HG03558 (cell line): ENCODE data around the gene FAM117B.
A peak's percentile ranks its signal among the peaks of the same experiment; 100 is the strongest.

Experiments
- ATAC-seq: cut with Tn5 transposase; IDR thresholded peaks from one replicate; pipeline ENCODE4 v1.9.1; 2021; ENCODE audit warnings: moderate number of reproducible peaks; ENCODE audit not compliant: unreplicated experiment; ENCODE audit errors: extremely low read depth

The FAM117B gene

DNA sequence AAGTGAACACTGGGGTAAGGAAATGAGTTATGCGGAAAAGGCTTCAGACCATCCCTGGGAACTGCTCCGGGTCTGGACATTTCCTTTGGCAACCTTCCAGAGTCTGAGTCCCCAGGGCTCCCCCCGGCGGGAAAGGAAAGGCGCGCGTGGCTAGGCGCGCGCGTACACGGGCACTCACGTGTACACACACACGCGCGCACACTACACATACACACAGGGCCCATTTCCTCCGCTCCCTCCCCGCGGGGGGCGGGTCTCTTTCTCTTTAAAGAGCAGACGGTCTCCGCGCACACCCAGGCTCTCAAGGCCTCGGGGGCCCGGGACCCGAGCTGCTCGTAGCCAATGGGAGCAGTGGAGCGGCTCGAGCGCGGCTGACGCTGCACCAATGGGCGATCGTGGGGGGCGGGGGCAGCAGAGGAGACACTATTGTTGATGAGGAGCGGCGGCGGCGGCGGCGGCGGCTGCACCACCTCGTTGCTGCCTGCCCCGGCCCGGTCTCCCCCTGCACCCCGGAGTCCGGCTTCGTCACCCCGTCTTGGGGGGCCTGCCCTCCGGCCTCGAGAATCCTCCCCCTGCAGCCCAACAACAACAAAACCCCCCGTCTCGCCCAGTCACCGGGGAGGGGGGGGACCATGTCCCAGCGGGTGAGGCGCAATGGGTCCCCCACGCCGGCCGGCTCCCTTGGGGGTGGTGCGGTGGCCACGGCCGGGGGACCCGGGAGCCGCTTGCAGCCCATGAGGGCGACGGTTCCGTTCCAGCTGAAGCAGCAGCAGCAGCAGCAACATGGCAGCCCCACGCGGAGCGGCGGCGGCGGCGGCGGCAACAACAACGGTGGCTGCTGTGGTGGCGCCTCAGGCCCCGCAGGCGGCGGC, at the start of gene FAM117B:
Gene FAM117B, plus strand, starts transcription at position 414 of the 872 bp plus-strand sequence. Its CDS starts 219 bp downstream, at position 633.
- ATAC-seq = peak; percentile 73

DNA sequence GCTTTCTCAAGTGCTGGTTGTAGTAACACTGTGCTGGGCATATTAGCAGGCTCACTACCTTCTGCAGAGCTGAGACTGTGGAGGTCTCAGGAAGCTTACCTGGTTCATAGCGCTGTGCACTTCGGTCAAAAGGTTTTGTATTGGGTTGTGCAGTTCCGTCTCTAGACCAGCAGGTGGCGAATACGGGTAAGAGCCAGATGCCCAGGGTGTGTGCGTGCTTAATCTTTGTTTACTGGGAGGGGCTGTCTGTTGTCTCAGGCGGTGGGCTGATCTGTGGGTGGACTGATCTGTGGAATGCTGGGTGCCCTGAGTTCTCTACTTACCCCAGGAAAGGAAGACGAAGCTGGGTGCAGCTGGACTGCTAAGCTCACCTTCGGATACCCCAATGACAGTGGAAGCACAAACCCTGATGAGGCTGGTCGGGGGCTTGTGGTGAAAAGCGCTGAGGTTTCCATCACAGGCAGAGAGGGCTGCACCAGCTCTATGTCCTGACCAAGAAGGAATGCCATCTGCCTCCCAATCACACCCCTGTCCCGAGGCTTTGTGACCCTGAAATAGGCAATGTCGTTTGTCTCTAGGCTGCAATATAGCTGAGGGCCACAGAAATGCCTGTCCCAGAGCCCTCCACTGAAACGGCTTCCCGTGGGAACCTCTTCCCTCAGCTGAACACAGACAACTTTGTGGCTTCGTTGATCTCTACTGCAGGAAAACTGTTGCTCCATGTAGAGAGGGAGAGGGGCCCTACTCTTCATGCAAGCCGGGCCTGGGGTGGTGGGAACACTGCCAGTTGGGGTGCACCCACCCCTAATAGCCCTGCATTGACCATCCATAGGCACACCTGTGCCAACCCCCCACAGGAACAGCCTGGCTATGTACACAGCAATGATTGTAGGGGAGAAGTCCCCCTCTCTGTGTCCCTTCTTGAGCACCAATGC, 45.9 kb upstream of the FAM117B start:
- ATAC-seq = no peak

DNA sequence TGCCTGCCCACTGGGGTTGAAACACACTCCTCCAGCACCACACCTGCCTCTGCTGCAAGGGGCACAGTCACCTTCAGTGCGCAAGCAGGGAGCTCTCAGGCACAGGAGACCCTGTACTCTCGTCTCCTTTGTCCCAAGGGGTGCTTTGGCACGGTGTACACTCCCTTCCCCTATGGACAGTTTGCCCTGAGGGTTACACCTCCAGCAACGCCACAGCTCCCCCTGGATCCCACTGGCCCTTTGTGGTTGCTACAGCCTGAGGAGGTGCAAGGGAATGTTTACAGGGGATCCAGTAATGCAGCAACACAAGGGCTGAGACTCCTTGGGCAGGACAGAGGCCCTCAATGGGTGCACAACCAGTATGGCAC, 45.2 kb upstream of the FAM117B start:
- ATAC-seq = no peak

DNA sequence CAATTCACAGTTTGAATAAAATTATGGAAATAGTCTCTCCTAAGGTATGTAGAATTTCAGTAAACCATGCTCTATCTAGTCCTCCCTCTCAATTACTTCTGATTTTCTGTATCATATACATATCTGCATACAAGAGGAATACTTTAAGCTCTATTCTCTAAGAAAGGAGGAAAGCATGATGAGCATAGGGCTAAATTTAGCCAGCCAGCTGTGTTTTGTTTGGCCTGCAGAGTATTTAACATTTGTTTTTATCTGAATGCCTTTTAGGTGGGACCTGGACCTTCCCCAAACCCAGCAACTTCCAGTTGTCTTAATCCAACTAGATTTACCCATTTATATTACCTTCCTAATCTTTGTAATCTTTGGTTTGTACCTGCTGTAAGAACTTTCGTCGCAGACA, 42.2 kb upstream of the FAM117B start:
- no peak for ATAC-seq

DNA sequence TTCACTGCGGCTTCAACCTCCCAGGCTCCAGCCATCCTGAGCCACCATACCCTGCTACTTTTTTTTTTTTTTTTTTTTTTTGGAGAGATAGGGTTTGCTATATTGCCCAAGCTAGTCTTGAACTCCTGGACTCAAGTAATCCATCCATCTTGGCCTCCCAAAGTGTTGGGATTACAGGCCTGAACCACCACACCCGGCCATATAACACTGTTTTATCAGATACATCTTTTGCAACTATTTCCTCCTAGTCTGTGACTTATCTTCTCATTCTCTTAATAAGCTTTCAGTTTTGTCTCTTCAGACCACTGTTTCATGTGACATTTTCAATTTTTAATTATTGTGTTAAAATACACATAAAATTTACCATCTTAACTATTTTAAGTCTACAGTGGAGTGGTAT, 35.7 kb upstream of the FAM117B start:
- no peak for ATAC-seq

DNA sequence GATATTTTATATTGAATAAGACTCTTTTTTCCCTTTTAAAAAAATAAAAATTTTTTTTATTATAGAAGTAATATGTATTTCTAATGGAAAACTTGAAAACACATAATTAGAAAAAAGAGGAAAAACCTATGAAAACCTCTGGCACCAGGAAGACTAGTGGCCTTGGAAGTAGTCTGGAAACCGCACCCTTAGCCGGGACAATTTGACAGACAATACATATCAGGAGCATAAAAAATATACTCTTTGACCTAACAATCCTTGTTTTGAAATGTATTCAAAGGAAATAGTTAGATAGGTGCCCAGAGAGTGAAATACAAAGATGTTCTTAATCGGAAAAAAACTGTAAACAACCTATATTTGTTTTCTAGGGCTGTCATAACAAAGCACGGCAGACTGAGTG, 34.9 kb upstream of the FAM117B start:
- ATAC-seq = no peak

DNA sequence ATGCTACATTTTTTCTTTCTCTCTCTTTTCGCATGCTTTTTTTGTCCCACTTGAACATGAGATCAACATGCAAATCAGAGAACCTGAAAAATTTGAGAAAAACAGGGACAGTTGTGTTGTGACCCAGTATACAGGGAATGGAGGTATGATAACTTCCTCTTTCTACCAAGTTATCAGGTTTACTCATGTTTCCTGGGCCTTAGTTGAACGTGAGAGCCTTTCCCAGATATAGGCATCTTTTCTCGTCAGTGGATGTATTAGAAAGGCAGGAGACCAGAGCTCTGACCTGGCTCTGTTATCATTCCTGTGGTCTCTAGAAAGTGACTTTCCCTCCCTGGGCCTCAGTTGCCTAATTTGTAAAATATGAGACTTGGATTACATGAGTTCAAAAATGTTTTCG, 30.1 kb upstream of the FAM117B start:
- ATAC-seq = no peak

DNA sequence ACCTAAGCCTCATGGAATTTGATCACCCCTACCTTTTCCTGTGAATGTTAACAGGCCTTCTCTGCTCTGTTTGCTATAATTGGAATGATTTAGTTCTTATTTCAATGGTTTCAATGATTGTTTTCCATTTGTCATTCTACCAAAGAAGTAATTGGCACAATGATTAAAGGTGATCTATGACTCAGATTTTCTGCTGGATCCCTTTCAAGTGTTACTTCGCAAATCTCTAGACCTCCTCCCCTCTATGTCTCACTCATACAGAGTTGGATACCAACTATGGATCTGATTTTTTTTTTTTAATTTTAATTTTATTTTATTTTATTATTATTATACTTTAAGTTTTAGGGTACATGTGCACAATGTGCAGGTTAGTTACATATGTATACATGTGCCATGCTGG, 29.6 kb upstream of the FAM117B start:
- ATAC-seq = no peak

DNA sequence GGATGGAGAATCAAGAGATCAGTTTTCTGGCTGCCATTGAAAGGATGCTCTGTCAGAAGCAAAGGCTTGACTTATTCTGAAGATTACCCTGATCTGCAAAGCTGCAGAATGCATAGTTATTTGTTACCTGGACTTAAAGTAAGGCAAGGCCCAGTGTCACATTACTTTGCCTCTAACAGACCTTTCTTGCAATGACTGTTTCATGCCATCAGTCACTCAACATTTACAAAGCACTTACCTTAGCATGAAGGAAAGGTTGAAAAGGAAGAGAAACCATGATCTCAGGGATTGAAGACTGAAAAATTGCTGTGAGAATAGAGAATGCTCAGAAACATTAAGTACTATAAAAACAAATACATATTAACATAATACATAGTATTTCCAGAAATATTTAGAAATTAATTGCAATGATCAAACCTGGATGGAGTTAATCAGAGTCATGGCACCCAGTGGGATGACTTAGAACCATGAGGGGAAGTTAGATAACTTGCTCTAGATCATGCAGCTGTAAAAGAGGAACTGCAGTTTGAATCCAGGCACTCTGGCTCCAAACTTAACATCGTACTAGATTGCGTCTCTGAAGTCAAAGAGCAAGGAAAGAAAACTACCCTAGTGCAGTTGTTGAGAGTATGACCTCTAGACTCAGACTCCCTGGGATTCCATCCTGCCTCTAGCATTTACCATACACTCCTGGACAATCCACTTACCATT, 26.5 kb upstream of the FAM117B start:
- no peak for ATAC-seq

DNA sequence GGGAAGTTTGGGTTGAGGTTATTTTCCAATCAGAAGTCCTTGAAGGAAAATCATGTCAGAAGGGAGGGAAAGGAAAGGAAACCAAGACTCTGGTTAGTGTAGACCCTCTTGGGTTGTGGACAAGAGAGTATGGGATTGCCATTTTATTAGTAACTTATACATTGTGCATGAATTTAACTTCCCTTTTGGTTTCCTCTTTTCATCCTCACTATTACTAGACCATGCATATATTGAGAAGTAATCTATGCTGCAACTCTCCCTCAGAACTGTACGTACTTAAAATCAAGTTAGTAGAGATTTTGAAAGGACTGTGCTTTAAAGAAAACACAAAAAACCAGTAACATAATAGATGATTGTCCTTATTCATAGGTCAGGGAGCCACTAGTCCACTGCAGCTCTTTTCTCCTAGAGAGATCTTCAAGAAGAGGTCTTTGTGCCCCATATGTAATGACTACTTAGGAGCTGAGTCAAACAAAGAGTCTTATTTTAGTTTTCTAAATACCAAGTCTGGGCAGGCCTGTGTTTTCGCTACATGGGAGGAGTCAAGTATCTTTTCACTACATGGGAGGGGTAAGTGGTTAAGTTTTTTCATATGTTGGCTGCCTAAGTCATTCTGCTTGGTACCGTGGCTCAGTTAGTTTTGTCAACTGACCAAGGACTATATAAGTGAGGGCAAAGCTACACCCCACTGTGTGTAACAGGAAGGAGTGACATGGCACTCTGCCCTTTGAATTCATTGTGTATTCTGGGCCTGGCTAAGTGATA, 25.2 kb upstream of the FAM117B start:
- peak; percentile 92 for ATAC-seq

DNA sequence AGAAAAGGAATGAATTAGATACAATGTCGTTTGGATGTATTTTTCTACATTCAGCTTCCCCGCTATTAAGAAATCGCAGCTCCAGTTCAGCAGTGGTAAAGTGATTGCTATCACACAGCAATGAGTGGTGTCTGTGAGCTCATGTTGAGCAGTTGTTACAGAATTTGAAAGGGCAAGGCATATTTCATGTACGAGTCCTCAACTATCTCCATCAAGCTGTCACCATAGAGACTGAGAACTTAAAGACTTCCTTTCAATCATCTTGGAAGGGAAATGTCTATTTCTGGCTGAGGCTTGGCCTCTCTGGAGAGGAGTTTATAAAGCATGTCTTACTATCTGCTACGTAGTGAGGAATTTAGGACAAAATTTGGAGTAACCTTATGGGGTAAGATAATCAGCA, 24.4 kb upstream of the FAM117B start:
- no peak for ATAC-seq

DNA sequence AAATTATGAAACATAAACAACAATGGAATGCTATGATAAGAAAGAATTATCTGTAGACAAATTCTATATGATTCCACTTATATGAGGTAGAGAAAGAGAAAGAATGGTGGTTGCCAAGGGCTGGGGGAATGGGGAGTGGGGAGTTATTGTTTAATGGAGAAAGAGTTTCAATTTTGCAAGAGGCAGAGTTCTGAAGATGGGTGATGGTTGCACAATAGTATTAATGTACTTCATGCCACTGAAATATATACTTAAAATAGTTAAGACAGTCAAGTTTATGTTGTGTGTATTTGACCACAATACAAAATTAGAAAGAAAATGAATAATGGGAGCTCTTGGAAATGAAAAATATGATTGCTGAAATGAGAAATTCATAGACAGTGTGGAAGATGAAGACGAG, 22.6 kb upstream of the FAM117B start:
- no peak for ATAC-seq

DNA sequence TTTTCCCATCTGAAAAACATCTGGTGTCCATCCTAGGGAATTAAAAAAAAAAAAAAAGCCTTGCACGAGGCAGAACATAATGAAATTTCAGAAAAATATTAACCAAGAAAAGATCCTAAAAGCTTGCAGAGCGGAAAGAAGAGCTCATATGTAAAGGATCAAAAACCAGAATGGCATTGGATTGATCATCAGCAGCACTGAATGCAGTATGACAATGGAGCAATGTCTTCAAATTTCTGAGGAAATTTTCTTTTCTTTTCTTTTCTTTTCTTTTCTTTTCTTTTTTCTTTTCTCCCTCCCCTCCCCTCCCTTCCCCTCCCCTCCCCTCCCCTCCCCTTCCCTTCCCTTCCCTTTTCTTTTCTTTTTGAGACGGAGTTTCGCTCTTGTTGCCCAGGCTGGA, 21.3 kb upstream of the FAM117B start:
- ATAC-seq = no peak

DNA sequence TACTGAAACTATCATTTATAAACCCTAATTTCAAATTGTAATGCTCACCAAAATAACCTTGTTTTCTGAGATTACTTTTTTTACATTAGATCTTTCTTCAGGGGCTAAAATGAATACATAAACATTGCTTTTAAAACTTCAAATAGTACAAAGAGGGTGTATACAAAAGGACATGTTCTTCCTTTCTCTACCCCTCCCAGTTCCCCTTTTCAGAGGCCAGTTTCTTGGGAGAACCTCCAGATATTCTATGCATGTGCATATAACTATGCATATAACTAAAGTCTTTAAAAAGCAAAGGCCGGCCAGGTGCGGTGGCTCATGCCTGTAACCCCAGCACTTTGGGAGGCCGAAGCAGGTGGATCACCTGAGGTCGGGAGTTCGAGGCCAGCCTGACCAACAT, 10.6 kb upstream of the FAM117B start:
- no peak for ATAC-seq

DNA sequence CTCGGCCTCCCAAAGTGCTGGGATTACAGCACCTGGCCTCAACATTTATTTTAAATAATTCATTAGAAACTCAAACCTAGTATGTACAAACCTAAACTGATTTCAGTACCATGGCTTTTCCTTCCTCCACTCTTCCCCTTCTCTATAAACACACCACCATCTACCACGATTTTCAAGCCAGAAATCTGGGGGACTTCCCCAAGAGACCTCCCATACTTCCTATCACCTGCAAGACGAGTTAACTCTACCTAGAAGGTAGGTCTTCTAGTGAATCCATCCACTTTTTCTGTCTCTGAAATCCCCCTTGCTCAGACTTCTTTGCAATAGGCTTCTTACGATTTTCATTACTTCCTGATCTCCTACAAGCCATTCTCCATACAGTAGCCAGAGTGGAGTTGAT, 7.7 kb upstream of the FAM117B start:
- ATAC-seq = no peak

DNA sequence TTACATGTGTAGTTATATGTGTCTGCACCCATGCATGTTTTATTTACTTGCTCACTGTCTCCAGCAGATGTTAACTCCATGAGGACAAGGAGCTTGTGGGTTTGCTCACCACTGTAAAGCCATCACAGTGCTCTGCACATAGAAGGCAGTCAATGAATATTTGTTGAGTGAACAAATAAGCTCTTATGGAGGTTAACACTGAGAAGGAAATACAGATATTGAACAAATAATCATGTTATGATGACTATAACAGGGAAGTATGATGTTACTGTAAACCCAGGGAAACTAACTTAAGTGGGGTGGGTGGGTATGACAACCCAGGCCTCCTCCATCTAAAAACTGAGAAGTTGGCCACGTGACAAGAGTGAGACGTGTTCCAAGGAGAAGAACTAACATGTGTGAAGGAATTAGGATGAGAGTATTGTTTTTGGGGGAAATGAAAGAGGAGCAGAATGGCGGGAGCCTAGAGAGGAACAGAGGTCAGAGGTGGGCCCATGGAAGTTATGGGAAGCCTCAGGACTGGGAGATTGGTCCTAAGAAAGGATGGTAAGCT, 6.0 kb upstream of the FAM117B start:
- no peak for ATAC-seq

DNA sequence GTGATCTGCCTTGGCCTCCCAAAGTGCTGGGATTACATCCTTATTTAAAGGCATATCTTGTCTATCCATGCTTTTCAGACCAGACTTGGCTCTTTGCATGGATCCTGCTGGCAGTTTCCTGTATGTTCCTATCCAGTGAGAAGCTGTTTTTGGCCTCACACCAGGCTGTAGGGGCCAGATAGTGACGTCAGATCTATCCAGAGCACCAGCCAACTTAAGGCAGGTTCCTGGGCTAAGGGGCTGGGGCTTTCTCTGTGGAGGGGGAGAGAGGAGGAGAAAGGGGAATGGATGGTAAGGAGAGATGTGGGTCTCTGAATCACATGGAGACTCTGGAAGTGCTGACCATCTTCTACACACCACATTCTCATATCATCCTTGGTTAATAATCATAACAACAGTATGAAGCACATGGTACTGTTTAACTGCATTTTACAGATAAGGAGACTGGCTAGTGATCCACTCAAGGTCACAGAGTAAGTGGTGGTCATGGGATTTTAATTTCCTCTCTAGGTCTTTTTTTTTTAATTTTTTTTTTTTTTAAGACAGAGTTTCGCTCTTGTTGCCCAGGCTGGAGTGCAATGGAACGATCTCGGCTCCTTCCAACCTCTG, 2.0 kb upstream of the FAM117B start:
- no peak for ATAC-seq

DNA sequence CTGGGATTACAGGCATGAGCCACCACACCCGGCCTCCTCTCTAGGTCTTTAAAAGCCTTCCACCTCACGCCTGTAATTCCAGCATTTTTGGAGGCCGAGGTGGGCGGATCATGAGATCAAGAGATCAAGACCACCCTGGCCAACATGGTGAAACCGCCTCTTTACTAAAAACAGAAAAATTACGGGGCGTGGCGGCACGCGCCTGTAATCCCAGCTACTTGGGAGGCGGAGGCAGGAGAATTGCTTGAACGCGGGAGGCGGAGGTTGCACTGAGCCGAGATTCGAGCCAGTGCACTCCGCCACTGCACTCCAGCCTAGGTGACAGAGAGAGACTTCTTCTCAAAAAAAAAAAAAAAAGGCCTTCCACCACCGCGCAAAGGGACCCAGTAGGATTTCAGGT, 1.3 kb upstream of the FAM117B start:
- no peak for ATAC-seq
